DMS79 (cell line): ENCODE results near the gene PSMD13.

ENCODE experiments used
- DNase-seq: peaks from one replicate; lab custom pipeline; 2025; lab: John Stamatoyannopoulos, UW

The PSMD13 gene

DNA sequence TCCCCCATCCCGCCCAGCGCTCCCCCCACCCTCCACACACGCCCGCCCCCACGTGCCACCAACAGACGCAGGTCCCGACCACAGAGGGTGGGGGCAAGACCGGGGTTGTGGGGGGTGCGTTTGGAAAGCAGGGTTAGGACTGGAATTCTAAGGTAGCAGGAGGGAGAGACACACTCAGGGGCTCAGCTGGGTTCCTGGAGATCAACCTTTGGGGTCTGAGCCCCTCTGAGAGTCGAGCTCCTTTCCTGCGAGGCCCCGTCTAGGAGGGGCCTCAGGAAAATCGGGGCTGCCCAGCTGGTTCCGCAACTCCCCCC lies 52.6 kb downstream of the PSMD13 start:
- no peak for DNase-seq

DNA sequence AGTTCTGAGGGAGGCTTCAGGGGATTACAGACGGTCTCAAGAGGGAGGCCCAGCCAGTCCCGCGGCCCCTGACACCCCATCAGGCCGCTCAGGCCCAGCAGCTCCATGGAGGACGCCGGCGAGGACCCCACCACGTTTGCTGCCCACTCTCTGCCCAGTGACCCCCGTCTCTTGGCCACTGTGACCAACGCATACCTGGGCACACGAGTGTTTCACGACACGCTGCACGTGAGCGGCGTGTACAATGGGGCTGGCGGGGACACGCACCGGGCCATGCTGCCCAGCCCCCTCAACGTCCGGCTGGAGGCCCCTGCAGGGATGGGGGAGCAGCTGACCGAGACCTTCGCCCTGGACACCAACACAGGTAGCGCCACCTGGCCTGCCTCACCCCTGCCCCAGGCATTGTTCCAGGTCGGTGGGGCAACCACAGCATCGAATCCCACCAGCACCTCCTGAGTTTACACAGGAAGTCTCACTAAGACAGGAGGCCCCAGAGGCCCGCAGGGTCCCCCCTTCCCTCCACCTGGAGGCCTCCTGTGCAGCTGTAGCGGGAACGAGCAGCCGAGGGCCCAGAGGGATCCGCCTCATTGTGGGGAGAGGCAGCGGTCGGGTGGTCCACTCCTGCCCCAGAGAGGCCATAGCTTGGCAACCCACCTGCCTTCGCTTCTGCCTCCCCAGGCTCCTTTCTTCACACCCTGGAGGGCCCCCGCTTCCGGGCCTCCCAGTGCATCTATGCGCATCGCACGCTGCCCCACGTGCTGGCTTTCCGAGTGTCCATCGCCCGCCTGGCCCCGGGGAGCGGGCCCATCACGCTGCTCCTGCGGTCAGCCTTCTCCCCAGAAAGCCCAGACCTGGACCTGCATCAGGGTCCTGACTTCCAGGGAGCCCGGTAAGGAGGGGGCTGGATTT lies 53.2 kb downstream of the PSMD13 start:
- no peak for DNase-seq

DNA sequence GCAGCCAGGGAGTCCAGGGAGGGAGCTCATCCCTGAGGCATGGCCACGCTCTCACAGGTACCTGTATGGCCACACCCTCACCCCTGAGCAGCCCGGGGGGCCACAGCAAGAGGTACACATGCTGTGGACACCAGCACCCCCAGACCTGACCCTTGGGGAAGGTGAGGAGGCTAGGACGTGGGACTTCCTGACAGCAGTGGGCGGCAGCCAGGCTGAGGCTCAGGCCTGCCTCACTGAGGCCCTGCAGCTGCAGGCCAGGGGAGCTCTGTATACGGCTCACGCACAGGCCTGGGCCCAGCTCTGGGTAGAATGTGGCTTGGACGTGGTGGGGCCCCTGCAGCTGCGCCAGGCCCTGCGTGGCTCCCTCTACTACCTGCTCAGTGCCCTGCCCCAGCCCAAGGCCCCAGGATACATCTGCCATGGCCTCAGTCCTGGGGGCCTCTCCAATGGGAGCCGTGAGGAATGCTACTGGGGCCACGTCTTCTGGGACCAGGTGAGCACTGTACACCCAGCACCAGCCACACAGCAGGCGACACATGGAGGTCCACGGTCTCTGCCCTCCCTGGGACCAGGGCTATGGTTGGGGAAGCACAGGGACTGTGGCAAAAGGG lies 54.0 kb downstream of the PSMD13 start:
- DNase-seq: no peak

DNA sequence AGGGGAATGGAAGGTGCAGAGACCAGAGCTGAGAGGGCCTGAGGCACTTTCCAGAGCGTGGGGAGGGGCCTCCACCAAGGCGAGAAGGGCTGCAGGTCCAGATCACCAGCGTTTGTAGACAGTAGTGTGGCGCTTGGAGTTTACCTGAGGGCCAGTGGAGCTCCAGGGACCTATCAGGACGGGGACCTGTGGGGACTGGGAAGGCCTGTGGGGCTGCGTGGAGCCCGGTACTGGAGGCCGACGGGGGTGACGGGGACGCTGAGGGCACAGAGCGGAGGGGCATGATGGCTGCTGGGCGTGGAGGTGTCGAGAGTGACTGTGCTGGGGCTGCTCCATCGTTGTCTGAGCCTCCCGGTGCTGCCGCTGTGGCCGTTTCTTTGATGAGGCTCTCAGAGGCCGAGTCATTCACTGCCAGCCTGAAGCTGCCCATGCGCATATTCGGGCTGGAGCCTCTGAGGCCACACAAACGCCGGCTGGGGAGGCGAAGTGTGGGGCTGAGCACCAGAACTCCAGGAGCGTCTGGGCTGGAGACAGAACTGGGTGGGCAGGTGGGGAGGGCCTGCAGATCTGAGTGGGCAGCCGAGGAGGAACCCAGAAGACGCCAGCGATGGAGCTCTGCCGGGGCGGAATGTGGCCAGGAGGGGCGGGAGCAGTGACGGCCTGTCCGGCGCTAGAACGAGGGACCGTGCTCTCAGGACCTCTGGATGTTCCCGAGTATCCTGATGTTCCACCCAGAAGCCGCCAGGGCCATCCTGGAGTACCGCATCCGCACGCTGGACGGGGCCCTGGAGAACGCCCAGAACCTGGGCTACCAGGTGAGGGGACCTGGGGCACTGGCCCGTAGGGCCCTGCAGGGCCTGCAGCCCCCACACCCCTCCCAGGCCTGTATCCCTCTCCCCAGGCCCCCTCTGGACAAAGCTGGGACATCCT lies 54.8 kb downstream of the PSMD13 start:
- no peak for DNase-seq

DNA sequence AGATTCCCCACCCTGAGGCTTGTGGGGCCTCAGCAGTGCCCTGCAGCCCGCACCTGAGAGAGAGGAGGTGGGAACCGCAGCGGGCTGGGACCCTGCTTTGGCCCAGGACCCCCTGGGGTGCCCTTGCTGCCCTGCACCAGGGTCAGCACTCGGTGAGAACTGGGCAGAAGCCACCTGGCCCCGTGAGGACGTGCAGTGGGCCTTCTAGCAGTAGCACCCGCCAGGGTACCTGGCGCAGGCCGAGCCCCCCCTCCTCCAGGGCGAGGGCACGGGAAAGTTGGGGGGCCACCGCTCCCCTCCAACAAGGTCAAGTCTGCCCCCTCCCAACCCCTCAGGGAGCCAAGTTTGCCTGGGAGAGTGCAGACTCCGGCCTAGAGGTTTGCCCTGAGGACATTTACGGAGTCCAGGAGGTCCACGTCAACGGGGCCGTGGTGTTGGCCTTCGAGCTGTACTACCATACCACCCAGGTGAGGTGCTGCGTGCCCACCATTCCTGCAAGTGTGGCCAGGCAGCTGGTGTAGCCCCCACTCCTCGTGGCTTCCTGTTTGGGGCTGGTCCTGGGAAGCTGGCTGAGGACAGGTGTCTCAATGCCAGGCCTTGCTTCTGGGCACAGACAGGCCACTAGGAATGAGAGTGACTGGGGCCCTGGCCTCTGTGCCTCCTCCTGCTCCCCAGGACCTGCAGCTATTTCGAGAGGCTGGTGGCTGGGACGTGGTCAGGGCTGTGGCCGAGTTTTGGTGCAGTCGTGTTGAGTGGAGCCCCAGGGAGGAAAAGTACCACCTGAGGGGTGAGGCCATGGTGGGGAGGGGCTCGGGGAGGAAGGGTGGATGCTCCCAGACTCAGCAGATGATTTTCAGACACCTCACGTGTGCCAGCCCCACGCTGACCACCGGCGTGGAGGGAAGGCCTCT lies 55.7 kb downstream of the PSMD13 start:
- DNase-seq: no peak

DNA sequence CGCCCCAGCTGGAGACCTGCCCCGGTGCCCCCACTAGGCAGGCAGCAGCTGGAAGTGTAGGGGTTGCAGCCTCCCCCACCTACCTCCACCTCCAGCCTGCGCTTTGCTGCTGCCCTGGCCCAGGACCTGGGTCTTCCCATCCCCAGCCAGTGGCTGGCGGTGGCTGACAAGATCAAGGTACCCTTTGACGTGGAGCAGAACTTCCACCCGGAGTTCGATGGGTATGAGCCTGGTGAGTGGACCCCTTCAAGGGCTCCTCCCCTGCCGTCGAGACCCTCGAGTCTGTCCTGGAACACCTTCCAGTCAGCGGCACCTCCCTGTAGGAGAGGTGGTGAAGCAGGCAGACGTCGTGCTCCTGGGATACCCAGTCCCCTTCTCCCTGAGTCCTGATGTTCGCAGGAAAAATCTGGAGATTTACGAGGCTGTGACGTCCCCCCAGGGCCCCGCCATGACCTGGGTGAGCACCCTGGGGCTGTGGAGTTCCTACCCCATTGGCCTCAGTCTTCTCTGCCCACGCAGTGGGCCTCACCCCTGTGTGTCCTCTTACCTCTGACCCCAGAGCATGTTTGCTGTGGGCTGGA lies 56.6 kb downstream of the PSMD13 start:
- no peak for DNase-seq

DNA sequence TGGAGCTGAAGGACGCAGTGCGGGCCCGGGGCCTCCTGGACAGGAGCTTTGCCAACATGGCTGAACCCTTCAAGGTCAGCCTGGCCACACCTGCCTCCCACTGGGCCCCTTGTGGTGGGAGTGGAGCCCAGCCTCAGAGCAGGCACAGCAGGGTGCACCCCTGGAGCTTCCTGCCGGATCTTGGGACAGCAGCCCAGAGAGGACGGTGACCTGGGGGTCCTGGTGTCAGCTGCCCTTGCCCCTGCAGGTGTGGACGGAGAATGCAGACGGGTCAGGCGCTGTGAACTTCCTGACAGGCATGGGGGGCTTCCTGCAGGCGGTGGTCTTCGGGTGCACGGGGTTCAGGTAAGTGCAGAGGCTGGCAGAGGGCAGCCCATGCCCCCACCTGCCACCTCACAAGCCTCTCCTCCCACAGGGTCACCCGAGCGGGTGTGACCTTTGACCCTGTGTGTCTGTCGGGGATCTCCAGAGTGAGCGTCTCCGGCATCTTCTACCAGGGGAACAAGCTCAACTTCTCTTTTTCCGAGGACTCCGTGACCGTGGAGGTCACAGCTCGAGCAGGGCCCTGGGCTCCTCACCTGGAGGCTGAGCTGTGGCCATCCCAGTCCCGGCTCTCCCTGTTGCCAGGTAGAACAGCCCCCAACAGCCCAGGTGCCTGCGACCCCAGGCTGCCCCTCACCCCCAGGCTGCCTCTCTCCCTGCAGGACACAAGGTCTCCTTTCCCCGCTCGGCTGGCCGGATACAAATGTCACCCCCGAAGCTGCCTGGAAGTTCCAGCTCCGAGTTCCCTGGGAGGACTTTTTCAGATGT lies 57.3 kb downstream of the PSMD13 start:
- DNase-seq: no peak

DNA sequence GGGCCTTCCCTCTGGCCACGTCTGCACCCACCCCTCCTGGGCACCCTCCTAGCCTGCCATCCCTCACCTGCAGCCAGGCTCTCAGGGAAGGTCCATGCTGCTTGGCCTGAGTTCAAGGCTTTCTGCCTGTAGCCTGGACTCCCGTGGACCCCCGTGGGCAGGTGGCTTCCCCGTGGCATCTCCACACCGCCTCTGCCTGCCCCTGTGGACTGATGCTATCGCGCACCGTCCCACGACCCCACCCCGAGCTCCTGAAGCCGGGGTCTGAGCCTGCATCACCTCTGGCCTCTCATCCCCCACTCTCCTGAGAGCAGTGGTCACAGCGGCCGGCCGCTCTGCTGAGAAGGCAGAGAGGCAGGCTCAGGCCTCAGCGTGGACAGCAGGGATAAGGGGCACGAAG lies 58.0 kb downstream of the PSMD13 start:
- DNase-seq: no peak

DNA sequence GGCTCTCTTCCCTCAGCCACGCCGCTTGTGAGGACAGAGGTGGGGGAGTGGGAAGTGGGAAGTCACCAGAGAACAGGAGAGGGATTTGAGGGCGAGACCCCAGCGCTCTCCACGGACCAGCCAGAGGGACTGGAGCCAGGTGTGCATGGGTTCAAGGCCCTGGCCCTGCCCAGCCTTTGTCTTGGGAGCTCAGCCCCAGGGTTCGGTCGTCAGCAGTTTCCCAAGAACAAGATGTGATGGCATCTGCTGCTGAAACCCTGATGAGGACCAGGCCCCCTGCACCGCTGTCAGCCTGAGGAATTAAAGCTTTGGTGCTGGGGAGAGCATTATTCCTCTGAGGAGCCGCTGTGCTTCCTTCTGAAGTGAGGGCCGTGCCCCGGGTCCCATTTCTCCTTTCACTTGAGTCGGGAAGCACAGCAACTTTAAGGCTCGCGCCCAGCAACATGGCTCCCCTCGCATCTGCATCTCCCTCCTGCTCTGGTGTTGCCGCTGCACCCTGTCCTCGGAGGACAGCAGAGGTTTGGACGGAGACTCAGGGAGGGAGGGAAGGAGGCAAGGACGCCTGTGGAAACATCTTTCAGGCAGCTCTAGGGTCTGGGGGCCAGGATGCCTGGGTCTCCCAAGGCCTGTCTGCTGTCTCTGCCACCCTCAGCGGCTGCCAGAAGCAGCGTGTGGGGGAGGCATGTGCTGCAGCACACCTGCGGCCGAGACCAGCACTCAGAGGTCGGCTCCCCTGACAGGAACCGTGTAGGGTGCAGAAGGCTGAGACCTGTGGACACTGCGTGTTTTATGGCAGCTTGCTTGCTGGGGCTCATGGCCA lies 58.8 kb downstream of the PSMD13 start:
- DNase-seq: no peak

DNA sequence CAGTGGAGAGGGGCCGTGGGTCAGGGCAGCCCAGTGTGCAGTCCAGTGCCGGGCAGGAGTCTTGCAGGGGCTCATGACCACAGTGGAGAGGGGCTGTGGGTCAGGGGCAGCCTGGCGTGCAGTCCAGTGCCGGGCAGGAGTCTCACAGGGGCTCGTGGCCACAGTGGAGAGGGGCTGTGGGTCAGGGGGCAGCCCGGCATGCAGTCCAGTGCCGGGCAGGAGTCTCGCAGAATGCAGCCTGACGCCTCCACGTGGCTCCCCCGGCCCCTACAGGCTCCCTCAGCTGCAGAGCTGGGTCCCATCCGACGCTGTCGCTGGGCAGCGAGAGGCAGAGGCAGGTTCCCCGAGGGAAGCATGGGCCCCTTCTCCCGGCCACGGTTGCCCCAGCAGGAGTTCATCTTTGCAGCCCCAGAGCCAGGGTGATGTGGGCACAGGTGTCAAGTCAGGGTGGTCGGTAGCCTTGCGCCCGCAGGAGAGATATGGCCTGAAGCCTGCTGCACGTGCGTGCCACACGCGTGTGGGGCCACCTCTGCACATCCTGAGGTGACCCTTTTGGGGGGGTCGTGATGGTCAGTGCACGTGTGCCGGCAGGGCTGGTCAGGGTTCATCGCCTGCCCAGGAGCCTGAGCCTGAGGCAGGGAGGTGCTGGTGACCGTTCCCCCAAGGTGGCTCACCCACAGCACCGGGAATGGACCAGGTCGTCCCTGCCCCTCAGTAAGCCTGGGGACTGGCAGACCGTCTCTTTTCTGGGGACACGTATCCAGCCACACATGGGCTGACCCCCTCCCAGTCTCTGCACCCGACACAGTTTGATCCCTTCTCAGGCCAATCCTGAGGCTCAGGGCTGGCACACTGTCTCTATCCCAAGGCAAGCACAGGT lies 59.6 kb downstream of the PSMD13 start:
- DNase-seq: no peak

DNA sequence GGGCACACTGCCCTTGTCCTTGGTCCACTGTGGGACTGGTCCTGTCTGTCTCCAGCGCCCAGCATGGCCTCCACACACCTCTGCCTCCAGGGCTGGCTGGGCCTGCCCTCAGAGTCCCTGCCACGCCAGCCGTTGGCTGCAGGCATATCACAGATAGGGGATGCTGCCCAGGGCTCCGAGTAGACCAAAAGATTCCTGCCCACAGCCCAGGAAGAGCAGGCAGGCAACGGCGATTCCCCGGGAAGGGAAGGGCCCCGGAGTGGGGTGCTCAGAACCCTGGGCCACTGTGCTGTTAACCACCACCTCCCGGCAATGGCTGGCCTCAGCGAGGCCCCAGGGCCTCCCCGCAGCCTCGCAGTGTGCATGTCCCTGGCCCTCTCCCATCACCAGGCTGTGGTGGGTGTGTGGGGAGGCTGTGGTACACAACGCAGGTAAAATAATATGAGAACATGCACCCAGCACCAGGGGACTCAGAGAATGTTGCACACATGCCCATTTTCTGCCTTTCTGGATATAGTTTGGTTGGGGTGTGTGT lies 60.3 kb downstream of the PSMD13 start:
- no peak for DNase-seq

DNA sequence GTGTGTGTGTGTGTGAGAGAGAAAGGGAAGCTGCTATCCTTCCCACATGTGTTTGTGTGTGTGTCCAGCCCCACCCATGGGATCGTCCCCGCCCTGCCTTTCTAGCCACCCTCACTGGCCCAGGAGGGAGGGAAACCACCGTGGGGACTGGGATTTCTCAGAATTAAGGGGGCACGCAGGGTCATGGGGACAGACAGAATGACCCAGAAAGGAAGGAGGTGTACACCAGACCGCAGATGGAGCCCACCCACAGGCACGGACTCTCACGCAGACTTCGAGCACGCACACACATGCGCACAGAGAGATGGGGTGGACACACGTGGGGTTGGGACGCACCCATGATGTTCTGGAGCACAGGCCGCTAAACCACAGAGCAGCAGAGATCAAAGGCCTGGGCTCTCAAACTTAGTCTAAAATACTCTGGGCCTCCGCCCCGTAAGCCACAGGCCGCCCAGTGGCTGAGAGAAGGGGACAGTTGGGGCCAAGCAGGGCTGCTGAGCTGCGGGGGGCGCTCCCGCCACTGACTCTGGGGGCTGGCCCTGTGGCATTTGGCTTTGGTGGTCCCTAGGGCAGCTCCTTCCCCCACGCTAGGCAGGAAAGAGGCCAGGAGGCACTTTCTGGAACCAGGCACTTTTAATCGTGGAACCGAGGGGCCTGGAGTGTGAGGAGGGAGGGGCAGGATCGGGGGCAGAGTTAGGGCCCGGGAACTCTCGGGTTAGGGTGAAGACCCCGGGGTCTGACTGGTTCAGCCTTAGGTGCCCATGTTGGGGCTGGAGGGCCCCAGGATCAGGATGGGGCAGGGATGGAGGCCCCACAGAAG lies 61.0 kb downstream of the PSMD13 start:
- no peak for DNase-seq

DNA sequence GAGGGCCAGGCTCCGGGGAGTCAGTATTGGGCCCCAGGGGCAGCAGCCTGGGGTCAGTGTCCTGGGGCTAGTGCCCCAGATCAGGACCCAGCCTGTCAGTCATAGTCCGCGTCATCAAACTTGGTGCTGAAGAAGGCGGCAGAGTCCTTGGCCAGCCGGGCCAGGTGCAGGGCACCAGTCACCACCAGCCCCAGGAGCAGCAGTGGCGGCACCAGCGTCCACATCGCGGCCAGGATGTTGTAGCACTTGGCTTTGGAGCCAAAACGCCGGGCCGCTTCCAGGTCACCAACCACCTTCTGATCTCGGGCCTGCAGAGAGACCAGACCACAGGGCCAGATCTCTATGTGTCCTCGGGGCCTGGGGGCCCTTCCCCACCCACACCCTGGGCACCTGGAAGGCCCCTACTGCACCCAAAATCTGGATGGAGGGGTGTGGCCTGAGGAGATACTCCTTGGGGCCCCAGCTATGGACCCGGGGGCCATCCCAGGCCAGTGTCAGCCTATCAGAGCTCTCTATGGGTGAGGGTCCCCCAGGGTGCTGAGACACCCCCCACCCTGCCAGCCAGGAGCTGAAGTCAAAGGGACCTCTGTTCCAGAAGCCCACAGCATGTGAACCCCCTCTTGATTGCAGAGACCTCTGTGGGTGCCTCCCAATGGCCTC lies 61.8 kb downstream of the PSMD13 start:
- DNase-seq: no peak

DNA sequence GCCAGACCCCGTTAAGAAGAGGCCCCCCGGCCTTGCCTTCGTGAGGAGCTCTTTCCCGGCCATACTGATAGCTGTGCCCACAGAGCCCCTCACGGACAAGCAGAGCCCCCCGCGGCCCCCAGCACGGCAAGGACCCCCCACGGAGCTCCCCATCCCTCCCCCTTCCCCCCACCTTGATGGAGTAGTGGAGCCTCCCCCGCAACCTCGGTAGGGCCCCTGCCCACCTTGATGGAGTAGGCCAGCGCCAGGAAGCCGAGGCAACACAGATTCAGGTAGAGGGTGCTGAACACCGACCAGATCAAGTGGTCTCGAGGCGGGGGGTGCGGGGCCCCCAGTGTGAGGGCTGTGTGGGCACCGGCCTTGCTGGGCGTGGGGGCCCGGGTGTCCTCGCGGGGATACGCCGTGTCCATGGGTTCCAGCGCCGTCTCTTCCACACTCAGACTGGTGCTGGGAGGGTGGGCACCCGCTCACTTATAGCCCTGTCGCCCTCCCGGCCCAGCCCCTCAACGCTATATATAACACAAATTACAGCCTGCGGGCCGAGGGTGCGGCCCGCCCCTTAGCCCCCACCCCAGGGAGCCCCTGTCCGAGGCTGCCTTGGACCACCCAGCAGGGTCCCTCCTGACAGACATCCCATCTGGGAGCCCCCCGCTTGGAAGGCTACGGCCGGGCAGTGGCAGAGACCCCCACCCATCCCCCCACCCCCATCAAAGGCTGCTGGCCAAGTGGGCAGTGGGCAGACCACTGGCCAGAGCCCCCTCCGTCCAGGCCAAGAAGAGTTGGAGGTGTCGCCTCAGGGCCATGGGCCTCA lies 62.5 kb downstream of the PSMD13 start, which contains the start of gene IFITM5:
Gene IFITM5, minus strand, starts transcription at position 446 of the 811 bp plus-strand sequence. Its CDS starts 36 bp downstream, at position 410.
- DNase-seq: no peak

DNA sequence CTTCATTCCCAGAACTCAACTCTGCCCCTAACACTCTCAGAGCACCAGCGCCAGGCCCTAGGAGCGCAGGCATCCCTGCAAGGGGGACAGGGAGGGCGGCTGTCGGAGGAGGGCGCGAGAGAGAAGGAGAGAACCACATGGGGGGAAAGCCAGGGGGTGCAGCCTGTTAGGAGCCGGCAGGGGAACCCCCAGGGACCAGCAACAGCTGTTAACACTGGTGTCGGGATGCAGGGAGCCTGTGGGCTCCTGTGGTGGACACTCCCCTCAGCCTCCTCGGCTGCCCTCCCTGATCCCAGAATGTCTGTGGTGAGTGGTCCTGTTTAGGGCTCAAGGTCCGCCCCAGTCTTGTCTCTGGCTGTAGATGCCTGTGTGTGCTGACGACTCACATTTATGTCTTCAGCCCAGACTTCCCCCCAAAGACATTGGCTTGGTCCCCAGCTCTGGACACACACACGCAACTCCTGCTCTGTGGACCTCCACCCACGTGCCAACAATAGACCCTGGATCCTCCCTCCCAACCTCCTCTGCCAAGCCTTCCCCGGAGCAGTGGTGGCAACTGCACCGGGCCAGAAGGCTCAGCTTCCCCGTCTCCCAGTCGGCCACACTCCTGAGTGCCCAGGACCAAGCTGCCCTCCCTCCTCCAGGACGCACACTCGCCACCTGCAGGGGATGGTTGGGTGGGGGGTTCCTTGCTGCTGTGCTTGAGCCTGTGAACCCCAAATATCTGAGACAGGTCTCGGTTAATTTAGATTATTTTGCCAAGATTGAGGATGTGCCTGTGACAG lies 63.4 kb downstream of the PSMD13 start:
- DNase-seq: no peak
